ENCODE data around the gene IFI44.

IFI44 gene

GRCh38 chr1:78620666-78621065, 29.0 kb upstream of the IFI44 start:
- TF ChIP-seq PPARA (CRISPR knock-in tag; IDR thresholded peaks at IDR 0.05; ENCODE audit: borderline replicate concordance) (no peak), ESRRG (CRISPR knock-in tag; IDR thresholded peaks at IDR 0.05) (no peak), GLIS3 (CRISPR knock-in tag; IDR thresholded peaks at IDR 0.05) (no peak), ZNF70 (CRISPR knock-in tag; IDR thresholded peaks at IDR 0.05) (no peak), ZFP3 (CRISPR knock-in tag; IDR thresholded peaks at IDR 0.05) (no peak), TCF4 (CRISPR knock-in tag; IDR thresholded peaks at IDR 0.05; ENCODE audit: borderline replicate concordance) (no peak), SNAI2 (CRISPR knock-in tag; IDR thresholded peaks at IDR 0.05) (no peak), ZNF565 (CRISPR knock-in tag; conservative IDR thresholded peaks at IDR 0.05; ENCODE audit: low read depth) (no peak), ZFP30 (CRISPR knock-in tag; IDR thresholded peaks at IDR 0.05) (no peak), ZNF8 (CRISPR knock-in tag; IDR thresholded peaks at IDR 0.05) (no peak), CSDC2 (CRISPR knock-in tag; IDR thresholded peaks at IDR 0.05) (no peak), ARNTL (CRISPR knock-in tag; IDR thresholded peaks at IDR 0.05; ENCODE audit: borderline replicate concordance, low read depth) (no peak), ZC3H10 (CRISPR knock-in tag; IDR thresholded peaks at IDR 0.05) (no peak), RARB (CRISPR knock-in tag; IDR thresholded peaks at IDR 0.05) (no peak), ISL1 (CRISPR knock-in tag; IDR thresholded peaks at IDR 0.05) (no peak), OSR1 (CRISPR knock-in tag; IDR thresholded peaks at IDR 0.05) (no peak)
- TF ChIP-seq, protein P1, sequence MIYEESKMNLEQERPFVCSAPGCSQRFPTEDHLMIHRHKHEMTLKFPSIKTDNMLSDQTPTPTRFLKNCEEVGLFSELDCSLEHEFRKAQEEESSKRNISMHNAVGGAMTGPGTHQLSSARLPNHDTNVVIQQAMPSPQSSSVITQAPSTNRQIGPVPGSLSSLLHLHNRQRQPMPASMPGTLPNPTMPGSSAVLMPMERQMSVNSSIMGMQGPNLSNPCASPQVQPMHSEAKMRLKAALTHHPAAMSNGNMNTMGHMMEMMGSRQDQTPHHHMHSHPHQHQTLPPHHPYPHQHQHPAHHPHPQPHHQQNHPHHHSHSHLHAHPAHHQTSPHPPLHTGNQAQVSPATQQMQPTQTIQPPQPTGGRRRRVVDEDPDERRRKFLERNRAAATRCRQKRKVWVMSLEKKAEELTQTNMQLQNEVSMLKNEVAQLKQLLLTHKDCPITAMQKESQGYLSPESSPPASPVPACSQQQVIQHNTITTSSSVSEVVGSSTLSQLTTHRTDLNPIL (CRISPR knock-in tag; IDR thresholded peaks at IDR 0.05; ENCODE audit: low read depth): no peak
- TF ChIP-seq, protein P2, sequence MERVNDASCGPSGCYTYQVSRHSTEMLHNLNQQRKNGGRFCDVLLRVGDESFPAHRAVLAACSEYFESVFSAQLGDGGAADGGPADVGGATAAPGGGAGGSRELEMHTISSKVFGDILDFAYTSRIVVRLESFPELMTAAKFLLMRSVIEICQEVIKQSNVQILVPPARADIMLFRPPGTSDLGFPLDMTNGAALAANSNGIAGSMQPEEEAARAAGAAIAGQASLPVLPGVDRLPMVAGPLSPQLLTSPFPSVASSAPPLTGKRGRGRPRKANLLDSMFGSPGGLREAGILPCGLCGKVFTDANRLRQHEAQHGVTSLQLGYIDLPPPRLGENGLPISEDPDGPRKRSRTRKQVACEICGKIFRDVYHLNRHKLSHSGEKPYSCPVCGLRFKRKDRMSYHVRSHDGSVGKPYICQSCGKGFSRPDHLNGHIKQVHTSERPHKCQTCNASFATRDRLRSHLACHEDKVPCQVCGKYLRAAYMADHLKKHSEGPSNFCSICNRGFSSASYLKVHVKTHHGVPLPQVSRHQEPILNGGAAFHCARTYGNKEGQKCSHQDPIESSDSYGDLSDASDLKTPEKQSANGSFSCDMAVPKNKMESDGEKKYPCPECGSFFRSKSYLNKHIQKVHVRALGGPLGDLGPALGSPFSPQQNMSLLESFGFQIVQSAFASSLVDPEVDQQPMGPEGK (CRISPR knock-in tag; IDR thresholded peaks at IDR 0.05; ENCODE audit: borderline replicate concordance): no peak
- TF ChIP-seq, protein P3, sequence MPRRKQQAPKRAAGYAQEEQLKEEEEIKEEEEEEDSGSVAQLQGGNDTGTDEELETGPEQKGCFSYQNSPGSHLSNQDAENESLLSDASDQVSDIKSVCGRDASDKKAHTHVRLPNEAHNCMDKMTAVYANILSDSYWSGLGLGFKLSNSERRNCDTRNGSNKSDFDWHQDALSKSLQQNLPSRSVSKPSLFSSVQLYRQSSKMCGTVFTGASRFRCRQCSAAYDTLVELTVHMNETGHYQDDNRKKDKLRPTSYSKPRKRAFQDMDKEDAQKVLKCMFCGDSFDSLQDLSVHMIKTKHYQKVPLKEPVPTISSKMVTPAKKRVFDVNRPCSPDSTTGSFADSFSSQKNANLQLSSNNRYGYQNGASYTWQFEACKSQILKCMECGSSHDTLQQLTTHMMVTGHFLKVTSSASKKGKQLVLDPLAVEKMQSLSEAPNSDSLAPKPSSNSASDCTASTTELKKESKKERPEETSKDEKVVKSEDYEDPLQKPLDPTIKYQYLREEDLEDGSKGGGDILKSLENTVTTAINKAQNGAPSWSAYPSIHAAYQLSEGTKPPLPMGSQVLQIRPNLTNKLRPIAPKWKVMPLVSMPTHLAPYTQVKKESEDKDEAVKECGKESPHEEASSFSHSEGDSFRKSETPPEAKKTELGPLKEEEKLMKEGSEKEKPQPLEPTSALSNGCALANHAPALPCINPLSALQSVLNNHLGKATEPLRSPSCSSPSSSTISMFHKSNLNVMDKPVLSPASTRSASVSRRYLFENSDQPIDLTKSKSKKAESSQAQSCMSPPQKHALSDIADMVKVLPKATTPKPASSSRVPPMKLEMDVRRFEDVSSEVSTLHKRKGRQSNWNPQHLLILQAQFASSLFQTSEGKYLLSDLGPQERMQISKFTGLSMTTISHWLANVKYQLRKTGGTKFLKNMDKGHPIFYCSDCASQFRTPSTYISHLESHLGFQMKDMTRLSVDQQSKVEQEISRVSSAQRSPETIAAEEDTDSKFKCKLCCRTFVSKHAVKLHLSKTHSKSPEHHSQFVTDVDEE (CRISPR knock-in tag; IDR thresholded peaks at IDR 0.05): no peak
- ATAC-seq: no peak

DNA sequence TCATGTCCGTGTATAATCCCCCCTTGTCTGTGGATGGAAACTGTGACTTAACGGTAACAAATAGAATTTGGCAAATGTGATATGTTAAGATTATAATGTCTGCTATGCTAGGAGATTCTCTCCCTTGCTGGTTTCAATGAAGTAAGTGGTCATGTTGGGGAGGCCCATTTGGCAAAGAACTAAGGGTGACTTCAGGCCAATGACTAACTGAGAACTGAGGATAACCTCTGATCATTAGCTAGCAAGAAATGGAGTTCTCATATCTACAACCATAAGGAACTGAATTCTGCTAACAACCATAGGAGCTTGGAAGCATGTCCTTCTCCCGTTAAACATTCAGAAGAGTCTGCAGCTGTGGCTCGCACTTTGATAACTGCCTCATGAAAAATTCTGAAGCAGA, 27.1 kb upstream of the IFI44 start:
- ATAC-seq: no peak
- TF ChIP-seq GLIS3 (CRISPR knock-in tag; IDR thresholded peaks at IDR 0.05) (no peak), PPARA (CRISPR knock-in tag; IDR thresholded peaks at IDR 0.05; ENCODE audit: borderline replicate concordance) (no peak), RARB (CRISPR knock-in tag; IDR thresholded peaks at IDR 0.05) (no peak), ZNF565 (CRISPR knock-in tag; conservative IDR thresholded peaks at IDR 0.05; ENCODE audit: low read depth) (no peak), ZFP3 (CRISPR knock-in tag; IDR thresholded peaks at IDR 0.05) (no peak), CSRNP3 (CRISPR knock-in tag; IDR thresholded peaks at IDR 0.05) (no peak), BACH2 (CRISPR knock-in tag; IDR thresholded peaks at IDR 0.05; ENCODE audit: borderline replicate concordance) (no peak)
- TF ChIP-seq, protein P2 (CRISPR knock-in tag; IDR thresholded peaks at IDR 0.05; ENCODE audit: borderline replicate concordance): no peak

- no peak for ATAC-seq
- TF ChIP-seq RARB (CRISPR knock-in tag; IDR thresholded peaks at IDR 0.05) (no peak), GLIS3 (CRISPR knock-in tag; IDR thresholded peaks at IDR 0.05) (no peak), CSDC2 (CRISPR knock-in tag; IDR thresholded peaks at IDR 0.05) (no peak), ZNF8 (CRISPR knock-in tag; IDR thresholded peaks at IDR 0.05) (no peak), ISL1 (CRISPR knock-in tag; IDR thresholded peaks at IDR 0.05) (no peak), TOX (CRISPR knock-in tag; IDR thresholded peaks at IDR 0.05; ENCODE audit: borderline replicate concordance) (no peak), SNAI2 (CRISPR knock-in tag; IDR thresholded peaks at IDR 0.05) (no peak), ZNF70 (CRISPR knock-in tag; IDR thresholded peaks at IDR 0.05) (no peak), ESRRG (CRISPR knock-in tag; IDR thresholded peaks at IDR 0.05) (no peak)
- TF ChIP-seq, protein P2 (CRISPR knock-in tag; IDR thresholded peaks at IDR 0.05; ENCODE audit: borderline replicate concordance): no peak
- TF ChIP-seq, protein P1 (CRISPR knock-in tag; IDR thresholded peaks at IDR 0.05; ENCODE audit: low read depth): no peak
These were observed 25.6 kb upstream of the IFI44 start for GRCh38 chr1:78624035-78624434.

Data from SK-N-SH treated with all-trans-retinoic acid at 6 μM for 48 hours (cell line).